ENCODE data around the gene LYRM2. TPM values are rescaled to one million over a fixed set of nuclear protein-coding genes. Genes with fewer than 3 reads are reported as not detected.
"Not testable (repeated sequence)": the region's sequence is repeated elsewhere in the genome, so short reads cannot be mapped to it uniquely, and the experiment has no call there.

LYRM2 gene
- total RNA-seq, 2 experiments from 2014 or later = 12.3 to 16.3 TPM

DNA sequence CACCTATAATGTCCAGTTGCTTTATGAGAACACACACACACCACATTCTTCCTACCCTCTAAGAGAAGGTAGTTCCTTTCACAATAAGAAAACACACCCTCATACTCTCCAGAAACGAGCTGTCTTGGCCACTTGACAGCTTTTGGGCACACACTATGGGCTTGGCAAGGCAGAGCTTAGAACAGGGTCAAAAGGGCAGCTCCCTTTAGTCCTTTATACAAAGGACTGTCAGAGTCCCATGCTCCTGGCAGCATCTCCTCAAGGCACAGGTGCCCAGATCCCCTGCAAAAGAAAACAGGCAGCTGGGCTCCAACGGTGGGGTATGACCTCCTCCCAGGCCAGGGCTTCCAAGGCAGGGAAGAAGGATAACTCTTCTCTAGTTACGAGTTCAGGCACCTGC, 4.9 kb upstream of the LYRM2 start:
- ChIA-PET POLR2A (no interaction called here), CTCF (no interaction called here)
- no peak overlapping the region for H3K4me3 ChIP-seq (ENCODE audit: low read length)
- H3K9me3 ChIP-seq (ENCODE audit: control insufficient read depth in 1 of 2, insufficient read depth in 1 of 2, low read length in 2 of 2) = no peaks in the 10 kb centered on the region
- no peak for DNase-seq
- no peak overlapping the region for H3K27ac ChIP-seq (ENCODE audit: low read depth in 1 of 2, low read length in 2 of 2)
- peaks cover 7% of the 10 kb centered on the region for H3K4me1 ChIP-seq (ENCODE audit: insufficient read depth, low read length)
- intact Hi-C loops (cut with DNase I, micrococcal nuclease) = loop anchor here in 1 of 2 experiments (5.0 kb wide), 1 partner anchor 174 kb away; the partner anchor contains the start of gene MDN1
- peaks cover 69% of the 10 kb centered on the region for H3K36me3 Mint-ChIP-seq (ENCODE audit: low read depth)
- H3K9me3 Mint-ChIP-seq = no peaks in the 10 kb centered on the region
- peaks cover 53% of the 10 kb centered on the region for H3K36me3 ChIP-seq (ENCODE audit: insufficient read depth, low read length)
- H3K4me3 Mint-ChIP-seq = no peak overlapping the region
- no peak overlapping the region for H3K27ac Mint-ChIP-seq
- no peaks in the 10 kb centered on the region for H3K27me3 Mint-ChIP-seq
- no peaks in the 10 kb centered on the region for H3K27me3 ChIP-seq (ENCODE audit: control insufficient read depth in 1 of 2, insufficient read depth in 2 of 2, low read length in 2 of 2)
- ATAC-seq (ENCODE audit: poor library complexity) = no peak
- TF ChIP-seq, protein P1, sequence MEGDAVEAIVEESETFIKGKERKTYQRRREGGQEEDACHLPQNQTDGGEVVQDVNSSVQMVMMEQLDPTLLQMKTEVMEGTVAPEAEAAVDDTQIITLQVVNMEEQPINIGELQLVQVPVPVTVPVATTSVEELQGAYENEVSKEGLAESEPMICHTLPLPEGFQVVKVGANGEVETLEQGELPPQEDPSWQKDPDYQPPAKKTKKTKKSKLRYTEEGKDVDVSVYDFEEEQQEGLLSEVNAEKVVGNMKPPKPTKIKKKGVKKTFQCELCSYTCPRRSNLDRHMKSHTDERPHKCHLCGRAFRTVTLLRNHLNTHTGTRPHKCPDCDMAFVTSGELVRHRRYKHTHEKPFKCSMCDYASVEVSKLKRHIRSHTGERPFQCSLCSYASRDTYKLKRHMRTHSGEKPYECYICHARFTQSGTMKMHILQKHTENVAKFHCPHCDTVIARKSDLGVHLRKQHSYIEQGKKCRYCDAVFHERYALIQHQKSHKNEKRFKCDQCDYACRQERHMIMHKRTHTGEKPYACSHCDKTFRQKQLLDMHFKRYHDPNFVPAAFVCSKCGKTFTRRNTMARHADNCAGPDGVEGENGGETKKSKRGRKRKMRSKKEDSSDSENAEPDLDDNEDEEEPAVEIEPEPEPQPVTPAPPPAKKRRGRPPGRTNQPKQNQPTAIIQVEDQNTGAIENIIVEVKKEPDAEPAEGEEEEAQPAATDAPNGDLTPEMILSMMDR (IDR thresholded peaks at IDR 0.05) = no peak
- peaks cover 14% of the 10 kb centered on the region for H3K4me1 Mint-ChIP-seq (ENCODE audit: low read depth)

DNA sequence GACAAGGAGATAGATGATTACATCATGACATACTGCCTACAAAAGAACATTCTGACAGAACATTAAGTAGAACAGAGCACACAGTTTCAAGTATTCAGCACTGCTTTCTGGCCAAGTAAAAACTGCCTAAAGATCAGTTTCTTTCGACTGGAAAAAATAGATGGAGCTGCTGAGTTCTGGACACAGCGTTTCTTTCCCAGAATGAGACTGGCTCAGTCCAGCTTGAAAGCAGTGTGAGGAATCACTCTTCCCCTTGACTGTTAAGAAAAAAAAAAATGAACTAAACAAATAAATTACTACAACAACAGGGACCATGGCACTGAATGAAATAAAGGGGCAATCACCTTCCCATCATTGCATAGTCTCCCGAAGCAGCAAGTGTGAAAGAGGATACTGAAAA, 4.4 kb upstream of the LYRM2 start:
- Mint-ChIP-seq H3K4me3 (no peak overlapping the region), H3K9me3 (no peaks in the 10 kb centered on the region), H3K4me1 (ENCODE audit: low read depth) (peaks cover 18% of the 10 kb centered on the region), H3K36me3 (ENCODE audit: low read depth) (peaks cover 70% of the 10 kb centered on the region), H3K27me3 (no peaks in the 10 kb centered on the region), H3K27ac (no peak overlapping the region)
- CTCF ChIA-PET = no interaction called here
- Histone ChIP-seq H3K9me3 (ENCODE audit: control insufficient read depth in 1 of 2, insufficient read depth in 1 of 2, low read length in 2 of 2) (no peaks in the 10 kb centered on the region), H3K27ac (ENCODE audit: low read depth in 1 of 2, low read length in 2 of 2) (no peak overlapping the region), H3K4me3 (ENCODE audit: low read length) (no peak overlapping the region), H3K4me1 (ENCODE audit: insufficient read depth, low read length) (peaks cover 9% of the 10 kb centered on the region), H3K27me3 (ENCODE audit: control insufficient read depth in 1 of 2, insufficient read depth in 2 of 2, low read length in 2 of 2) (no peaks in the 10 kb centered on the region), H3K36me3 (ENCODE audit: insufficient read depth, low read length) (peaks cover 49% of the 10 kb centered on the region)
- POLR2A ChIA-PET = no interaction called here
- TF ChIP-seq, protein P1 (IDR thresholded peaks at IDR 0.05) = no peak
- intact Hi-C loops (cut with DNase I, micrococcal nuclease) = loop anchor here in 1 of 2 experiments (5.0 kb wide), 1 partner anchor 174 kb away; the partner anchor contains the start of gene MDN1
- DNase-seq (no peak), ATAC-seq (ENCODE audit: poor library complexity) (no peak)

GRCh38 chr6:89641581-89641980, 3.0 kb upstream of the LYRM2 start:
- H3K27me3 Mint-ChIP-seq; H3K4me3 Mint-ChIP-seq; H3K27ac ChIP-seq (ENCODE audit: low read depth in 1 of 2, low read length in 2 of 2); H3K27me3 ChIP-seq (ENCODE audit: control insufficient read depth in 1 of 2, insufficient read depth in 2 of 2, low read length in 2 of 2); ATAC-seq (ENCODE audit: poor library complexity); H3K4me3 ChIP-seq (ENCODE audit: low read length); DNase-seq; H3K9me3 ChIP-seq (ENCODE audit: control insufficient read depth in 1 of 2, insufficient read depth in 1 of 2, low read length in 2 of 2); CTCF ChIA-PET; H3K27ac Mint-ChIP-seq; H3K9me3 Mint-ChIP-seq; POLR2A ChIA-PET: not testable (repeated sequence)
- Mint-ChIP-seq H3K4me1 (ENCODE audit: low read depth) (peaks cover 24% of the 10 kb centered on the region), H3K36me3 (ENCODE audit: low read depth) (peaks cover 68% of the 10 kb centered on the region)
- H3K36me3 ChIP-seq (ENCODE audit: insufficient read depth, low read length) = peaks cover 41% of the 10 kb centered on the region
- peaks cover 15% of the 10 kb centered on the region for H3K4me1 ChIP-seq (ENCODE audit: insufficient read depth, low read length)
- intact Hi-C loops (cut with DNase I, micrococcal nuclease) = loop anchor here in 1 of 2 experiments (5.0 kb wide), 1 partner anchor 176 kb away; the partner anchor contains the start of gene MDN1

DNA sequence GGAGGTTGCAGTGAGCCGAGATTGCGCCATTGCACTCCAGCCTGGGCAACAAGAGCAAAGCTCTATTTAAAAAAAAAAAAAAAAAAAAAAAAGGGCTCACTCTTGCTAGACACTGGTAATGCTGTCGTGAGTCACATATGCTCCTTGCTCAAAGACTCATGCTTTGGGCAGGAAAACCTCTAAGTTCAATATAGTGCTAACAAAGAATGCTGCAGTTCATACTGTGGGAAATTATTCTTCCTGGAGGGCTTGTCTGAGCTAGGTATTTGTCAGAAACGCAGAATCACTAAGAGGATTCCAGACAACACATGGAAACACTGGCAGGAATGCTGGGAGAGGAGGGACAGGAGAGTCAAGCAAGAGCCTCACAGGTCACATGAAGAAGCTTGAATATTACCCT, 2.3 kb upstream of the LYRM2 start:
- ChIA-PET POLR2A (no interaction called here), CTCF (no interaction called here)
- no peaks in the 10 kb centered on the region for H3K27me3 ChIP-seq (ENCODE audit: control insufficient read depth in 1 of 2, insufficient read depth in 2 of 2, low read length in 2 of 2)
- no peak overlapping the region for H3K4me3 ChIP-seq (ENCODE audit: low read length)
- H3K27ac ChIP-seq (ENCODE audit: low read depth in 1 of 2, low read length in 2 of 2) = no peak overlapping the region
- H3K4me3 Mint-ChIP-seq = peak overlapping the region; percentile 32
- intact Hi-C loops (cut with DNase I, micrococcal nuclease) = loop anchor here in 1 of 2 experiments (5.0 kb wide), 1 partner anchor 176 kb away; the partner anchor contains the start of gene MDN1
- H3K9me3 Mint-ChIP-seq = no peaks in the 10 kb centered on the region
- H3K36me3 Mint-ChIP-seq (ENCODE audit: low read depth) = peaks cover 68% of the 10 kb centered on the region
- no peak overlapping the region for H3K27ac Mint-ChIP-seq
- H3K4me1 ChIP-seq (ENCODE audit: insufficient read depth, low read length) = peaks cover 15% of the 10 kb centered on the region
- H3K9me3 ChIP-seq (ENCODE audit: control insufficient read depth in 1 of 2, insufficient read depth in 1 of 2, low read length in 2 of 2) = no peaks in the 10 kb centered on the region
- TF ChIP-seq, protein P1 (IDR thresholded peaks at IDR 0.05) = no peak
- DNase-seq (no peak), ATAC-seq (ENCODE audit: poor library complexity) (no peak)
- H3K27me3 Mint-ChIP-seq = no peaks in the 10 kb centered on the region
- H3K4me1 Mint-ChIP-seq (ENCODE audit: low read depth) = peaks cover 31% of the 10 kb centered on the region
- peaks cover 41% of the 10 kb centered on the region for H3K36me3 ChIP-seq (ENCODE audit: insufficient read depth, low read length)
